SH-SY5Y (cell line): ENCODE measurements around the gene VPS13D.

Experiments
- GATA2 ChIP-seq: IDR thresholded peaks from 2 replicates; pipeline ENCODE4 v1.6.1; 2011; ENCODE audit warnings: mild to moderate bottlenecking, low read depth, low read length
- GATA3 ChIP-seq: IDR thresholded peaks from 2 replicates; pipeline ENCODE4 v1.6.1; 2011; ENCODE audit warnings: low read depth, mild to moderate bottlenecking, low read length, moderate library complexity

The VPS13D gene

DNA sequence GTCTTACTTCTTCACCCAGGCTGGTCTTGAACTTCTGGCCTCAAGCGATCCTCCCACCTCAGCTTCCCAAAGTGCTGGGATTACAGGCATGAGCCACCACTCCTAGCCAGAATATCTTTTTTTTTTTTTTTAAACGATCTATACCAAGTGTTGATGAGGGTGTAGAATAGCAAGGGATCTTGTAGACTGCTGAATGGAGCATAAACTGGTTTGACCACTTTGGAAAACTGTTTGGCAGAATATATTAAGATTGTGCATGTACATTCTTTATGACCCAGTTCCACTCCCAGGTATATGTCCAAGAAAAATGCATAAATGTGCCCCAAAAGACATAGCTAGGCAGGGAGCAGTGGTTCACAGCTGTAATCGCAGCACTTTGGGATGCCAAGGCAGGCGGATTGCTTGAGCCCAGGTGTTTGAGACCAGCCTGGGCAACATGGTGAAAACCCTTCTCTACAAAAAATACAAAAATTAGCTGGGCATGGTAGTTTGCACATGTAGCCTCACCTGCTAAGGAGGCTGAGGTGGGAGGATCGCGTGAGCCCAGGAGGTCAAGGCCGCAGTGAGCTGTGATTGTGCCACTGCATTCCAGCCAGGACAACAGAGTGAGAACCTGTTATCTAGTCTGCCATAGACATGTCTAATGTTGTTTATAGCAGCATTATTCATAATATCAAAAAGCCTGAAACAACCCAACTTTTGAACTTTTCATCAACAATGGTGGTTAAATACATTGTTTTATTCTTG lies 184.0 kb downstream of the VPS13D start:
- no peak for TF ChIP-seq GATA2

DNA sequence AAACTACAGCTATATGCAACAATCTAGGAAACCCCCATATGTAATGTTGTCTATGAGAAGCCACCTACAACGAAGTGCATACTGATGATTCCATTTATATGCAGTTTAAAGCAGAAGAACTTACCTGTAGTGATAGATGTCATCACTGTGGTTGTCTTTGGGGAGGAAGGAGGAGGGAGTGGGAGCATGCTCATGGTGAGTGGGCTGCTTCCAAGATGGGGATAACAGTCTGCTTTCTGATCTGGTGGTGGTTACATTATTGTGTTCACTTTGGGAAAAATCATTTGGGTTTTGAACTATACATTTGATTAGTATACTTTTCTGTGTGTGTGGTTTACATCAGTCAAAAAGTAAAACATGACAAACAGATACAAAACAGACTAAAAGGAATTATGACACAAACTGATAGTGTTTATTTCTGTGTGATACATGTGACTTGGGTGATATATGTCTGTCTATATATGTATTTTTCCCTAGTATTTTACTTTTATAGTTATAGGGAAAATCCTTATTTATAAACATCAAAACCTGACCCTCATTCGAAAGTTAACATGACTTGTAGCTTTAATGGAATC lies 184.7 kb downstream of the VPS13D start:
- no peak for TF ChIP-seq GATA2
- TF ChIP-seq GATA3 = no peak

DNA sequence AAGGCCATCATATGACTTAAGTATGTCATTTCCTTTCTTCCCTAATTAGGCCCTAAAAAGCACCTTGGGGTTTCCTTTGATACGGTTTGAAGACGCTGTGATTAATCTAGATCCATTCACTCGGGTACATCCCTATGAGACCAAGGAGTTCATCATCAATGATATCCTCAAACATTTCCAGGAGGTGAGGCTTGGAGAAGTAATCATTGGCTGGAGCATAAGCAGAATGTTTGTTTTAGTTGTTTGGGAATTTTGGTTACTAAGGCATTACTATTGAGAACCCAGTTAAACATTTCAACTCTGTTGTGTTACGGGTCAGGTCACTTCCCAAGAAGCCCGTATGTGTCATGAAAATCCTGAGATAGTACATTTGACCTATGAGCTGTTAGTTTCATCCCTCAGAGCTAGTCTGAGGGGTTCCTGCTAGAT lies 185.2 kb downstream of the VPS13D start:
- TF ChIP-seq GATA2 = no peak
- TF ChIP-seq GATA3 = no peak

DNA sequence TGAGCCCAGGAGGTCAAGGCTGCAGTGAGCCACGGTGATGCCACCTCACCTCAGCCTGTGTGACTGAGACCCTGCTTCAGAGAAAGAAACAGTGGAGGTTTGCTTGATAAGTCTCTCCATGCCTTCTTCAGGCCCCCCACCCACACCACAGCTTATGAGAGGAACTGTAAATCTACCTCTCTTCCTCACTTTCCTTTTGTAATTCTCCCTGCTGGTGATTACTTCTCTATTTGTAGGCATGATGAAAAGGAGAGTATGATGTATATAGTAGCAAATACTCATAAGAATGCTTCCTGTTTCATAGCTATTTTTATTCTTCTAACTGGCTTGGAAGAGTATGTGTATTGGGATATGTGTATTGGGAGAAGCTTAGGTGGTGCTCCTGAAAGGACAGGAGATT lies 186.3 kb downstream of the VPS13D start:
- TF ChIP-seq GATA3 (no peak), GATA2 (no peak)

DNA sequence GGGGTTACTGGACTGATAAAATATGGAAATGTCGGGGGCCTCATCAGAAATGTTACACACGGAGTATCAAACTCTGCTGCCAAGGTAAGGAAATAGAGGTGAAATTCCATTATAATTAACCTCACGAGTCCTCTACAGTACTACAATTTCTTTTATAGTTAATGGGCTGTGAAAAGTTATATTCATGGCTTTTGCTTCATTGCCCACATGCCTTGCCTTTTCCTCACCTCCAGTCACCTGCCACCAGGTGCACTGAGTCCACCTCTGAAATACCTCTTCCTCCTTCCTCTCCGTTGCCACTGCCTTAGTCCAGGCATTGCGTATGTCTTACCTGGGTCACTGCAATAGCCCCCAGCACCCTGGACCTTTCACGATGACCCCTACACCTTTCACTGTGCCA lies 186.9 kb downstream of the VPS13D start:
- no peak for TF ChIP-seq GATA2
- no peak for TF ChIP-seq GATA3

DNA sequence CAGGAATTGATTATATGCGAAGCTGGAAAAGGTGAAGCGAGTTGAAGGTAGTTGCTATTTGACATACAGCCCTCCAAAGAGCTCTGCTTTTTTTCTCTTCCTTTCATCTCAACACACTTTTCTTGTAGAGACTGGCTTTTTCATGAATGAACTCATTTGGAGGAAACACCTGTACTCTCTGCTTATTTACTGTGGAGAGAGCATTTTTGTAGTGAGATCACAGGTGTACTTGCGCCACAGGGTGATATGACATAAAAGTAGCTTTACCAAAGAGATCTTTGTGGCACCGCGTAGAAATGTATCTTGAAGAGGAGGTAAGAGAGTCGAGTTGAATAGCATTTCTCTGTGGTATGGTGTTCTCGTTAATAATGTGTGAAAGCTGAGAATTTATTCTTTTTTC lies 187.6 kb downstream of the VPS13D start:
- TF ChIP-seq GATA3 (no peak), GATA2 (no peak)

DNA sequence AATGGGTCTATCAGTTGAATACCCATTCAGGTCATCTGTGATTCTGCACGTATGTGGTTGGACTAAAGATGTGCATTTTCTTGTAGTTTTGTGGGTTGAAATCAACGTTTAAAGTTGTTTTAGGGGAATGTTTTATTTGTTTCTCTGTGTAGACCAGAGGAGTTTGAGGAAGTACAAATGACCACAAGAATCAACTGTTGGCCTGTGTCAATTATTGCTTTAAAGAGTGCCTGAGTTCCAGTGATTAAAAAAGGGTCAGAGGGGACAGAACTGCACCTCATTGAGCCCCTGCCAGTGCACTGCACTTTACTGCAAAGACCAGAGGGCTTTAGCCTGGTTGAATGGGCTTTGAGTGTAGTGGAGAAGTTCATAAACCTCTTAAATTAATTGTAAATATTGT lies 190.3 kb downstream of the VPS13D start:
- TF ChIP-seq GATA2 (no peak), GATA3 (no peak)

DNA sequence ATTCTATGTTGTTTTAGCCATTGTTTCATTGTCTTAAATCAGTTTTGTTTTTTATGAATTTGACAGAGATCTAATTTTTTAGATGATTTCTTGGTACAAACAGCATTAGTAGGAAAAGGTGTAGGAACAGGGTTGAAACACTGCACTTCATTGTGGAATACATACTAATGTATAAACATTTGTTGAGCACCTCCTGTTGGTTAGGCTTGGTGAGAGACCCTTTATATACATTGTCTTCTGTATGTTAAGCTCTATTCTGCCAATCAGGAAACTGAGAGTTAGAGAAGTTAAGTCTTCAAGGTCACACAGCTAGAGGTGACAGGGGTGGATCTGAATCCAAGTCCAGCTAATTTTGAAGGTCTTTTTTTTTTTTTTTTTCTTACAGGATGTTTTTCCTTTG lies 192.7 kb downstream of the VPS13D start:
- TF ChIP-seq GATA3 (no peak), GATA2 (no peak)

DNA sequence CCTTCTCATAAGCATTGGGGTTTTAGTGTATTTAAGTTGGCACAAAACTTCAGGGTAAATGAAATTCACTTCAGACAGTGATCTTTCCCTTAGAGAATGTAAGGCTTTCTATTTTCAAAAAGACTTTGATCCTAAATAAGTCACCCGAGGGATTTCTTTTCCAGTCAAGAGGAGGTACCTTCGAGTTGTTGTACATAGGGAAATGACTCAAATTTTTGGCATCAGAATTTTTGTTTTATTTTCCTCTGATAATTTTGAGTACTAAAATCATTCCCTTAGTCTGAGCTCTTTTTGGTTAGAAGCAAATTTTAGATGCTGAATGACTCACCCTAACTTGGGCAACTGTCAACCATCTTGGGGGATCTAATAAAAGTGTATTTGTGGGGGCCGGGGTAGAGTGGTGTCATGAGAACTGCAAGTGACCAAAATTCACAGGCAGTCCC lies 194.3 kb downstream of the VPS13D start:
- TF ChIP-seq GATA3 (no peak), GATA2 (no peak)

DNA sequence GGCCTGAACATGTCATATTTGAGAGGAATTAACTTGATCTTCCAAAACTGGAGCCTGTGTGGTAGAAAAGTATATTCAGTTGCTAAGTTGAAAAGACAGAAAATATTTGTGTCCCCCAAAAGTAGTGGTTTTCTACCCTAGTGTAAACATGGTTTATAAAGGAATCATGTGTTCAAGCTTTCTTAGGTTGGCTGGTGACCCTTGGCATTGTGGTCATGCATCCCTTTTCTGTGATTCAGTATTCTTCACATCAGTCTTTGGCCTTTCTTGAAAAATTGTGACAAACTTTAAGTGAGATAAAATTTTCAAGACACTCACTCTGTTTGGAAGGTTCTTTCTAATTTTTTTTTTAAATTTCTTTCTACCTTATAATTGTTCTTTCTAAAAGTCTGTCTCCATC lies 195.0 kb downstream of the VPS13D start:
- TF ChIP-seq GATA2 (no peak), GATA3 (no peak)

DNA sequence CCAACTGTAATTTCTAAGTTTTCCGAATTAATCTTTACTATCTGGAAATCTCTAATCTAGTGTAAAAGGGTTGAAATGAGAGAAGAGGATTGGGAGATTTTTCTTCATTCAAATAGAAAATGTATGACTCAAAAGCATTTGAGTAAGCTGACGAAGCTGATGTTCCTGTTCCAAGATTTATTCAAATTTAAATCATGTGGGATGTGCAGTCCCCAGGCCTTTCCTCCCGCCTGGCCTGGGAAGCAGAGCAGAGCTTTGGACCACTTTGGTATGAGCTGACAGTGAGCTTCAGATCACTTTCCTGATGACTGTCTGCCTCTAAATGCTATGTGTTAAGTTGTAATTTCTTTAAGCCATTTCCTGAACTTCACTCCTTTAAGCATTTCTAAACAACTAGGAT lies 196.2 kb downstream of the VPS13D start:
- TF ChIP-seq GATA3 = no peak
- no peak for TF ChIP-seq GATA2

DNA sequence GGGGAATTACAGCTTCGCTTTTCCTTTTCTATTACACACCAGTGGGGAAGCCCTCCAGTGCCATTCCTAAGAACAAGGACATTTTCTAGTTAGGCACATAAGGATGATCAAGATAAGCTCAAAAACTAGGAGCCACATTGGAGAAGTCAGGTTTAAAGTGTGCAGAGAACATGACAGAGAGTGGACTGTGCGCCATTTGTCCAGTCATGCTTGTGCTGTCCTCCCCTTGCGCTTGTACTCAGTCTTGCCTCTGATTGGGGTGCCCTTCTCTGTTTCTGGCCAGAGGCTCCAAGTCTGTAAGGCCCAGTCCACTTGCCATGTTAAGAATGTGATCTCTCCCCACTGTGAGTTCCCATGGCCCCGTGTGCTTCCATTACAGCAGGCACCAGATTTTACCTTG lies 198.5 kb downstream of the VPS13D start:
- TF ChIP-seq GATA2 (no peak), GATA3 (no peak)

DNA sequence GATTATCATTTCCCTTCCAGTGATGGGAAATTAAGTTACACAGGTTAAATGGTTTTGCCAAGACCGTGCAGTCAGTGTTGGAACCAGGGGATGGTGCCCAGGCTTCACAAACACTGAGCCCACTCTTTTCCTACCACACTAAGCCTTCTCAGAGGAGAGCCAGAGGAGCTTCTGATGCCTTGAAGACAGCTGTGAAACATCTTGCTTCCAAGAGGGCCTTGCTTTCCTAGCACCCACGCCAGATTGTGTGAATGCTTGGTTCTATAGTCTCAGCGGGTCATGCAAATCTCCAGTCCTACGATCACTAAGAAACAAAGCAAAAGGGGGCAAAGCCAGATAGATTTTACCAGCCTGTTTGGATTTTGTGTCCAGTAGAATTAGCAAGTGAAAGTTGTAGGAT lies 200.7 kb downstream of the VPS13D start:
- no peak for TF ChIP-seq GATA3
- TF ChIP-seq GATA2 = no peak

DNA sequence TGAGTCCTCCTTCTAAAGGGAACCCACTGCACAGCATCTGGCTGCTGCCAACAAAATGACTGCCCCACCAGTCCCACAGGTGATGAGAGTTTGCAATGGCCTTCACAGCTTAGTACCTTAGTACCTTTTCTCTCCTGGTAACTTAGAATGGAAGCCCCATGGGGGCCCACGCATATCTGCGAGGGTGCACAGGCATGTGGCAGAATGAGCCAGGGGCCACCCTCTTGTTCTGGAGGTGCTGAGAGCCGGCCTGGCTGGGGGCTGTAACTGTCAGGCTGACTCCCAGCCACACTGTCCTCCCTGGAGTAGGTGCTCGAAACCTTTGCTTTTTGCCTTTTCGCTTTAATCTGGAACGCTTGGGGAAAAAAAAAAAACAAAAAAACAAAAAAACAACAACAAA lies 203.1 kb downstream of the VPS13D start:
- TF ChIP-seq GATA3 (no peak), GATA2 (no peak)

DNA sequence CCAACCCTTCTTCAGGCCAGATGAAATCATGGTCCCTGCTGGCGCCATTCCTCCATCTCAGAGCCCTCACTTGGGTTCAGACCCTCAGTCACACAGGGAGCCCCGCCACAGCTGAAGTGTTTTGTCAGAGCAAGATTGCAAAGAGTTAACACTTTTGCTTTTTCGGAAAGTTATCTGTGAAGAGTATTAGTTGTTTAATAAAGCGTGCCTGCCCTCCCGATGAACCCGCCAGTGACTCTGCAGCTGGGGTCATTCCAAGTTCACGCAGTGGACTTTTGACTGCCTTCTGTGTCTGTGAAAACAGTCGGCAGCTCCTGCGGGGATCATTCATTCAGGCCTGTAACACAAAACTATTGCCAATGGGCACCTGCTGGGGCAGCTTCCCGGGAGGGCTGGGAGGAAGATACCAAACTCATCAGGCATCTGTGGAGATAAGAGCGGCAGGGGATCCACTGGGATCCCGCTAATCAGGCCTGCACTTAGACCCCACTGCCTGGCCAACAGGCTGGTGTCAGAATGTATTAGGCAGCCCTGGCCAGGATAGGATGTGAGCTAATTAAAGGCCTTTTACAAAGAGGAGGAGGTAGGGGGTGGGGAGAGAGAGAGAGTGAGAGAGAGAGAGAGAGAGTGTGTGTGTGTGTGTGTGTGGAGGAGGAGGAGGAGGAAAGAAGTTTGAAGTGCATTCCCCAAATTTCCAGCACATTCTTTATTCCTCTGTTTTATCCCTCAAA lies 203.7 kb downstream of the VPS13D start:
- TF ChIP-seq GATA3 = no peak
- TF ChIP-seq GATA2 = peak; percentile 67

DNA sequence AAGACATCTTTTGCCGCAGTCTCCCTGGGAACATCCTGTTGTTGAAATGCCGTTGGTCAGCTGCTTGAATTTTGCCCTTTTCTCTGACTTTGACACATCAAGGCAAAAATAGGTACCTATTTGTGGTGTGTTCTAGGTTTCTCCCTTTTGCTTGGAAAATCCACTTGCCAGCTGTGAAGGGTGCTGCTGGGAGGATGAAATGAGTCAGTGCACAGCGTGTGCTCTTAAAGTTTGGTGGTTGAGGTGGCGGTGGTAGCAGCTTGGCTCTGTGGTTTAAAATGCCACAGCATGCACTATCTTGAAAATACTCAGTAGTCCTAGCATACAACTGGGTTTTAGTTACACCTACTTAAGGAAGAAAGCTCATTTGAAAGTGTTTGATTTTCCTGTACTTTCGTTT lies 204.3 kb downstream of the VPS13D start:
- TF ChIP-seq GATA2 (no peak), GATA3 (no peak)

DNA sequence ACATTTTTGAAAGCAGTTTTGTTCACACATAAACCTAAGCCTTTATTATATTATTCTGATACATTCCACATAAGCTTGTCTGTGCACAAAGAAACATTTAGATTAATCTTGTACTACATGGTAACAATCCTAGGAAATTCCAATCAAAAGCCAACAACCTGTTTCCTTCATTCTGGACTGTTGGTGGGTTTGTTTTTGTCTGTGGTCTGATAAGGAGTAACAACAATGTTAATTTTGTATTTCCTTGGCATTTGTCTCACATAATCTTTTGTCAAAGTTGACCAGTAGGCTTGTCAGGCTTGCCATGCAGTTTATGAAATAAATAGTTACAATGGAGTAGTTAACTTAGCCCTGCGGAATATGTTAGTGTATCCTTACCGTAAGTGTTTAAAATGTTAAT lies 204.9 kb downstream of the VPS13D start:
- TF ChIP-seq GATA3 = no peak
- TF ChIP-seq GATA2 = no peak
